Endodermal cell (in vitro differentiated cells): ENCODE results near the gene PRR36. TPM values are rescaled to one million over a fixed set of nuclear protein-coding genes. Genes with fewer than 3 reads are reported as not detected.

Experiments used
- DNase-seq: peaks from one replicate; pipeline ENCODE4 v3.0.0-alpha.2; 2017
- H3K27ac ChIP-seq: 2 replicates; pipeline ENCODE4 v1.5.1; 2013; ENCODE audit warnings: mild to moderate bottlenecking, low read depth, low read length, moderate library complexity
- H3K27me3 ChIP-seq: 2 replicates; pipeline ENCODE4 v1.6.1; 2013; ENCODE audit warnings: mild to moderate bottlenecking, low read length, moderate library complexity; ENCODE audit not compliant: insufficient read depth, control insufficient read depth, poor library complexity, severe bottlenecking
- H3K36me3 ChIP-seq: 2 replicates; pipeline ENCODE4 v1.7.0; 2013; ENCODE audit warnings: mild to moderate bottlenecking, low read length, moderate library complexity; ENCODE audit not compliant: control insufficient read depth, insufficient read depth
- H3K4me1 ChIP-seq: one replicate; pipeline ENCODE4 v1.7.0; 2013; ENCODE audit warnings: low read length; ENCODE audit not compliant: control insufficient read depth, insufficient read depth
- H3K4me3 ChIP-seq: 2 replicates; pipeline ENCODE4 v1.5.1; 2013; ENCODE audit warnings: mild to moderate bottlenecking, low read length, moderate library complexity
- H3K9ac ChIP-seq: 2 replicates; pipeline ENCODE4 v1.6.1; 2013; ENCODE audit warnings: mild to moderate bottlenecking, low read length, moderate library complexity; ENCODE audit not compliant: poor library complexity, severe bottlenecking; ENCODE audit errors: extremely low read depth
- H3K9me3 ChIP-seq: 2 replicates; pipeline ENCODE4 v1.6.1; 2013; ENCODE audit warnings: mild to moderate bottlenecking, low read length, moderate library complexity; ENCODE audit not compliant: control insufficient read depth
- H3K27ac Mint-ChIP-seq: 2 replicates; pipeline ENCODE4 v1.8.0; 2020; ENCODE audit warnings: mixed read lengths
- H3K27me3 Mint-ChIP-seq: 2 replicates; pipeline ENCODE4 v1.8.0; 2021; ENCODE audit warnings: mild to moderate bottlenecking, mixed read lengths; ENCODE audit not compliant: insufficient read depth
- H3K36me3 Mint-ChIP-seq: 2 replicates; pipeline ENCODE4 v1.8.0; 2020; ENCODE audit warnings: low read depth, mixed read lengths
- H3K4me1 Mint-ChIP-seq: 2 replicates; pipeline ENCODE4 v1.8.0; 2020; ENCODE audit warnings: mixed read lengths
- H3K4me3 Mint-ChIP-seq: 2 replicates; pipeline ENCODE4 v1.8.0; 2020; ENCODE audit warnings: mild to moderate bottlenecking, moderate library complexity, mixed read lengths
- H3K9me3 Mint-ChIP-seq: 2 replicates; pipeline ENCODE4 v1.8.0; 2020; ENCODE audit warnings: mild to moderate bottlenecking, mixed read lengths
- WGBS, 2 experiments: methylation state at CpG; one replicate each; pipeline versions ENCODE4 v1.1.5 to v1.1.7; 2013; ENCODE audit warnings: missing lambda C conversion rate in 2 of 2, mixed read lengths in 1 of 2; ENCODE audit not compliant: insufficient coverage in 1 of 2, insufficient read length in 1 of 2; 5-methylcytosine and 5-hydroxymethylcytosine counted together
- total RNA-seq, 2 donors: library from RNA; stranded (reverse); fragmentation: NEBNext Ultra II Directional in 1 of 2; extraction: Animal tissue kit (Norgen Biotek cat#: 25700) in 1 of 2; gene quantifications; 2 replicates in 1 of 2; 3 replicates in 1 of 2; pipeline ENCODE4 v1.2.1, GENCODE V29; 2021
- TF ChIP-seq, protein P1 (sequence below): fragments of 200-600 bp; sonication (generic); conservative IDR thresholded peaks from 2 replicates; pipeline ENCODE4 v1.5.0; 2021; ENCODE audit warnings: antibody characterized with exemption, mild to moderate bottlenecking

The PRR36 gene
- total RNA-seq, 2 donors from 2014 or later = 9.5 to 20.2 TPM

DNA sequence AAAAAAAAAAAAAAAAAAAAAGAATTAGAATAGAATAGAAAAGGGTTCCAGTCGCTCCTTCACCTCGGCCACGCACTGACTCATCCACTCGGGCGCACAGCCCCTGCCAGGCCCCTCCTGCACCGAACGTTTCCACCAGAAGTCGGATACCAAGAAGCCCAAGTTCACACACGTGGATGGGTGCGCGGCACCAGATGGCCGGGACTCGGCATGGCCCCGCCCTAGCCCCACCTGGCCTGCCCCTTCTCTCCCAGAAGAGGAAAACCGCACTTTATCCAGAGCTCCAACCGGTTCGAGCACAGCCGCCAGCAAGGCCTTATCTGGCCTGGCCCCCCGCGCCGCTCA is 5.9 kb downstream of the PRR36 start:
- Mint-ChIP-seq H3K36me3 (no peaks in the 10 kb centered on the region), H3K27ac (no peak overlapping the region), H3K27me3 (peaks cover 75% of the 10 kb centered on the region), H3K9me3 (peaks cover 1% of the 10 kb centered on the region), H3K4me3 (peak overlapping the region; percentile 42), H3K4me1 (peaks cover 3% of the 10 kb centered on the region)
- peaks cover 52% of the 10 kb centered on the region for H3K27me3 ChIP-seq
- H3K4me1 ChIP-seq = no peaks in the 10 kb centered on the region
- no peaks in the 10 kb centered on the region for H3K9me3 ChIP-seq
- whole genome bisulfite sequencing, 2 experiments = 66 to 90% methylated on average over 17 to 21 of the region's 21 CpGs
- DNase-seq = no peak
- no peak overlapping the region for H3K9ac ChIP-seq
- no peak overlapping the region for H3K4me3 ChIP-seq
- H3K27ac ChIP-seq = no peak overlapping the region
- no peaks in the 10 kb centered on the region for H3K36me3 ChIP-seq
- TF ChIP-seq, protein P1, sequence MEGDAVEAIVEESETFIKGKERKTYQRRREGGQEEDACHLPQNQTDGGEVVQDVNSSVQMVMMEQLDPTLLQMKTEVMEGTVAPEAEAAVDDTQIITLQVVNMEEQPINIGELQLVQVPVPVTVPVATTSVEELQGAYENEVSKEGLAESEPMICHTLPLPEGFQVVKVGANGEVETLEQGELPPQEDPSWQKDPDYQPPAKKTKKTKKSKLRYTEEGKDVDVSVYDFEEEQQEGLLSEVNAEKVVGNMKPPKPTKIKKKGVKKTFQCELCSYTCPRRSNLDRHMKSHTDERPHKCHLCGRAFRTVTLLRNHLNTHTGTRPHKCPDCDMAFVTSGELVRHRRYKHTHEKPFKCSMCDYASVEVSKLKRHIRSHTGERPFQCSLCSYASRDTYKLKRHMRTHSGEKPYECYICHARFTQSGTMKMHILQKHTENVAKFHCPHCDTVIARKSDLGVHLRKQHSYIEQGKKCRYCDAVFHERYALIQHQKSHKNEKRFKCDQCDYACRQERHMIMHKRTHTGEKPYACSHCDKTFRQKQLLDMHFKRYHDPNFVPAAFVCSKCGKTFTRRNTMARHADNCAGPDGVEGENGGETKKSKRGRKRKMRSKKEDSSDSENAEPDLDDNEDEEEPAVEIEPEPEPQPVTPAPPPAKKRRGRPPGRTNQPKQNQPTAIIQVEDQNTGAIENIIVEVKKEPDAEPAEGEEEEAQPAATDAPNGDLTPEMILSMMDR = no peak

- H3K4me3 Mint-ChIP-seq = no peak overlapping the region
- TF ChIP-seq, protein P1 = no peak
- Histone ChIP-seq H3K36me3 (no peaks in the 10 kb centered on the region), H3K27ac (no peak overlapping the region), H3K4me1 (no peaks in the 10 kb centered on the region), H3K9me3 (no peaks in the 10 kb centered on the region), H3K9ac (no peak overlapping the region), H3K27me3 (peaks cover 47% of the 10 kb centered on the region), H3K4me3 (no peak overlapping the region)
- peaks cover 3% of the 10 kb centered on the region for H3K4me1 Mint-ChIP-seq
- WGBS, 2 experiments = 86 to 93% methylated on average over 6 to 9 of the region's 9 CpGs
- no peak overlapping the region for H3K27ac Mint-ChIP-seq
- peaks cover 75% of the 10 kb centered on the region for H3K27me3 Mint-ChIP-seq
- peaks cover 1% of the 10 kb centered on the region for H3K9me3 Mint-ChIP-seq
- H3K36me3 Mint-ChIP-seq = no peaks in the 10 kb centered on the region
- DNase-seq = no peak
Measured at GRCh38 chr19:7867092-7867844, 6.9 kb downstream of the PRR36 start.

DNA sequence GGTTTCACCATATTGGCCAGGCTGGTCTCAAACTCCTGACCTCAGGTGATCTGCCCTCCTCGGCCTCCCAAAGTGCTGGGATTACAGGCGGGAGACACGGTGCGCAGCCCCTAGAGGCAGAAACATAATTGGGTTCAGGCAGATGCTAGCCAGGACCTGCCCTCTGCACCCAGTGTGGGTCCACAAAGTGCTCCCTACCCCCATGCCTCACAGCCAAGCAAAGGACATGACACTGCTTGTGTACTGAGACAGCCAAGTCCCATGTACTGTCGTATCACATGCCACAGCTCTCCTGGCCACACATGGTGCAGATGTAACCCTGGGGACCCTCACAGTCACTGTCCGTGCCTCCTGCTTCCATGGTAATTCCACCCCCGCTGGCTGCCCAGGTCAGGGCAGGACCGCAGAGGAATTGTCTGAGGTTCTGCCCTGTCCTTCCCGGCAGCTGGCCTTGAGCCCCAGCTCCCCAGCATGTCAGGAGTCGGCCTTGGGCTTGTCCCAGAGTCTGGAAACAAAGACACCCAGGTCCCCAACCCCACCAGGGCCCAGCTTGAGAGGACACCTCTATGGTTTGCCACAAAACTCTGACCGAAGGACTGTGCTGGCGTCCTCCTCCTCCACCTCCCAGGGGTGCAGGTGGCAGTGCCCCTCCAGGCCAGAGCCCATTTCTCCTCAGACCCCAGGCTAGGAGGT is 7.6 kb downstream of the PRR36 start:
- H3K27ac Mint-ChIP-seq = no peak overlapping the region
- no peaks in the 10 kb centered on the region for H3K4me1 ChIP-seq
- H3K9me3 Mint-ChIP-seq = peaks cover 1% of the 10 kb centered on the region
- WGBS, 2 experiments = 87 to 93% methylated on average over 6 to 12 of the region's 12 CpGs
- no peaks in the 10 kb centered on the region for H3K9me3 ChIP-seq
- peaks cover 75% of the 10 kb centered on the region for H3K27me3 Mint-ChIP-seq
- DNase-seq = no peak
- no peak overlapping the region for H3K9ac ChIP-seq
- H3K4me3 ChIP-seq = no peak overlapping the region
- no peaks in the 10 kb centered on the region for H3K36me3 Mint-ChIP-seq
- no peak overlapping the region for H3K4me3 Mint-ChIP-seq
- H3K27ac ChIP-seq = no peak overlapping the region
- H3K36me3 ChIP-seq = no peaks in the 10 kb centered on the region
- TF ChIP-seq, protein P1 = peak; percentile 28
- peaks cover 55% of the 10 kb centered on the region for H3K27me3 ChIP-seq
- H3K4me1 Mint-ChIP-seq = no peaks in the 10 kb centered on the region
